ENCODE data around the gene NEURL1B.

The NEURL1B gene

GRCh38 chr5:172630082-172630481, 11.0 kb upstream of the NEURL1B start:
- TF ChIP-seq MYC (IDR thresholded peaks at IDR 0.05; ENCODE audit: low read depth, low read length), result no peak
- no peak for TF ChIP-seq MAX (IDR thresholded peaks at IDR 0.05; ENCODE audit: low read depth, low read length)
- no peak for TF ChIP-seq POLR2A (IDR thresholded peaks at IDR 0.05; ENCODE audit: extremely low read depth, insufficient read length)
- TF ChIP-seq CTCF (IDR thresholded peaks at IDR 0.05; ENCODE audit: low read depth, low read length), result no peak
- DNase-seq (ENCODE audit: low read depth), result no peak
- no peak overlapping the region for H3K4me3 ChIP-seq (ENCODE audit: low read depth, low read length)

- no peak overlapping the region for H3K4me3 ChIP-seq (ENCODE audit: low read depth, low read length)
- TF ChIP-seq MAX (IDR thresholded peaks at IDR 0.05; ENCODE audit: low read depth, low read length) (no peak), CTCF (IDR thresholded peaks at IDR 0.05; ENCODE audit: low read depth, low read length) (no peak), POLR2A (IDR thresholded peaks at IDR 0.05; ENCODE audit: extremely low read depth, insufficient read length) (no peak), MYC (IDR thresholded peaks at IDR 0.05; ENCODE audit: low read depth, low read length) (no peak)
- DNase-seq (ENCODE audit: low read depth), result no peak
These were observed 10.6 kb upstream of the NEURL1B start for GRCh38 chr5:172630482-172630881.

- no peak for TF ChIP-seq MYC (IDR thresholded peaks at IDR 0.05; ENCODE audit: low read depth, low read length)
- TF ChIP-seq CTCF (IDR thresholded peaks at IDR 0.05; ENCODE audit: low read depth, low read length), result no peak
- no peak for TF ChIP-seq POLR2A (IDR thresholded peaks at IDR 0.05; ENCODE audit: extremely low read depth, insufficient read length)
- no peak for TF ChIP-seq MAX (IDR thresholded peaks at IDR 0.05; ENCODE audit: low read depth, low read length)
- no peak overlapping the region for H3K4me3 ChIP-seq (ENCODE audit: low read depth, low read length)
- no peak for DNase-seq (ENCODE audit: low read depth)
These were observed 10.1 kb upstream of the NEURL1B start for GRCh38 chr5:172630986-172631385.

GRCh38 chr5:172632346-172633092, 8.5 kb upstream of the NEURL1B start:
- DNase-seq (ENCODE audit: low read depth), result no peak
- H3K4me3 ChIP-seq (ENCODE audit: low read depth, low read length), result no peak overlapping the region
- no peak for TF ChIP-seq POLR2A (IDR thresholded peaks at IDR 0.05; ENCODE audit: extremely low read depth, insufficient read length)
- TF ChIP-seq CTCF (IDR thresholded peaks at IDR 0.05; ENCODE audit: low read depth, low read length), result no peak
- TF ChIP-seq MYC (IDR thresholded peaks at IDR 0.05; ENCODE audit: low read depth, low read length), result no peak
- no peak for TF ChIP-seq MAX (IDR thresholded peaks at IDR 0.05; ENCODE audit: low read depth, low read length)

- no peak overlapping the region for H3K4me3 ChIP-seq (ENCODE audit: low read depth, low read length)
- TF ChIP-seq POLR2A (IDR thresholded peaks at IDR 0.05; ENCODE audit: extremely low read depth, insufficient read length), result no peak
- TF ChIP-seq MYC (IDR thresholded peaks at IDR 0.05; ENCODE audit: low read depth, low read length), result no peak
- no peak for TF ChIP-seq MAX (IDR thresholded peaks at IDR 0.05; ENCODE audit: low read depth, low read length)
- no peak for TF ChIP-seq CTCF (IDR thresholded peaks at IDR 0.05; ENCODE audit: low read depth, low read length)
- no peak for DNase-seq (ENCODE audit: low read depth)
These were observed 7.6 kb upstream of the NEURL1B start for GRCh38 chr5:172633403-172633970.
